Neural crest cell (in vitro differentiated cells): ENCODE results near the gene CBFB. TPM values are rescaled to one million over a fixed set of nuclear protein-coding genes. Genes with fewer than 3 reads are reported as not detected.
A peak's percentile ranks its signal among the peaks of the same experiment; 100 is the strongest.

ENCODE experiments used
- DNase-seq: peaks from one replicate; pipeline ENCODE4 v3.0.0; 2021; ENCODE audit warnings: low read depth, mixed read lengths, low spot score
- H3K27ac Mint-ChIP-seq: one replicate; pipeline ENCODE4 v1.8.0; 2021; ENCODE audit warnings: mild to moderate bottlenecking, mixed read lengths; ENCODE audit not compliant: unreplicated experiment
- H3K27me3 Mint-ChIP-seq: 2 replicates; pipeline ENCODE4 v1.8.0; 2021; ENCODE audit warnings: low read depth, mild to moderate bottlenecking, mixed read lengths
- H3K36me3 Mint-ChIP-seq: 2 replicates; pipeline ENCODE4 v1.8.0; 2021; ENCODE audit warnings: low read depth, mild to moderate bottlenecking, mixed read lengths
- H3K4me1 Mint-ChIP-seq: 2 replicates; pipeline ENCODE4 v1.8.0; 2021; ENCODE audit warnings: mixed read lengths
- H3K4me3 Mint-ChIP-seq: one replicate; pipeline ENCODE4 v1.8.0; 2021; ENCODE audit warnings: mild to moderate bottlenecking, mixed read lengths
- H3K9me3 Mint-ChIP-seq: 2 replicates; pipeline ENCODE4 v1.8.0; 2021; ENCODE audit warnings: mixed read lengths
- CTCF ChIP-seq: fragments of 200-600 bp; sonication (generic); conservative IDR thresholded peaks from 2 replicates; pipeline ENCODE4 v1.5.0; 2021; ENCODE audit warnings: antibody characterized with exemption, mild to moderate bottlenecking
- total RNA-seq: library from RNA; stranded (reverse); gene quantifications from 2 replicates; pipeline ENCODE4 v1.2.1, GENCODE V29; 2021

Gene CBFB
- total RNA-seq, 1 donor from 2014 or later: 106 TPM

GRCh38 chr16:67111951-67112444 is 83.0 kb downstream of the CBFB start:
- peaks cover 28% of the 10 kb centered on the region for H3K4me1 Mint-ChIP-seq
- DNase-seq: no peak
- H3K36me3 Mint-ChIP-seq: no peaks in the 10 kb centered on the region
- H3K27me3 Mint-ChIP-seq: no peaks in the 10 kb centered on the region
- no peak for TF ChIP-seq CTCF
- H3K9me3 Mint-ChIP-seq: no peaks in the 10 kb centered on the region
- H3K27ac Mint-ChIP-seq: no peak overlapping the region
- H3K4me3 Mint-ChIP-seq: peak overlapping the region; percentile 98

GRCh38 chr16:67112591-67113399 is 83.8 kb downstream of the CBFB start:
- no peak for TF ChIP-seq CTCF
- Mint-ChIP-seq H3K36me3 (no peaks in the 10 kb centered on the region), H3K4me3 (peak overlapping the region; percentile 31), H3K4me1 (peaks cover 28% of the 10 kb centered on the region), H3K9me3 (no peaks in the 10 kb centered on the region), H3K27ac (no peak overlapping the region), H3K27me3 (no peaks in the 10 kb centered on the region)
- DNase-seq: no peak

GRCh38 chr16:67114793-67115192 is 85.8 kb downstream of the CBFB start:
- Mint-ChIP-seq H3K4me1 (peaks cover 22% of the 10 kb centered on the region), H3K9me3 (no peaks in the 10 kb centered on the region), H3K36me3 (no peaks in the 10 kb centered on the region), H3K4me3 (no peak overlapping the region), H3K27ac (no peak overlapping the region), H3K27me3 (no peaks in the 10 kb centered on the region)
- no peak for DNase-seq
- no peak for TF ChIP-seq CTCF

- Mint-ChIP-seq H3K9me3 (no peaks in the 10 kb centered on the region), H3K27ac (no peak overlapping the region), H3K27me3 (no peaks in the 10 kb centered on the region), H3K4me1 (peaks cover 17% of the 10 kb centered on the region), H3K4me3 (no peak overlapping the region), H3K36me3 (no peaks in the 10 kb centered on the region)
- no peak for TF ChIP-seq CTCF
- DNase-seq: no peak
Observed at GRCh38 chr16:67115639-67116038, 86.7 kb downstream of the CBFB start.

- Mint-ChIP-seq H3K4me3 (no peak overlapping the region), H3K27ac (peak overlapping the region; percentile 63), H3K27me3 (no peaks in the 10 kb centered on the region), H3K4me1 (peaks cover 10% of the 10 kb centered on the region), H3K9me3 (no peaks in the 10 kb centered on the region), H3K36me3 (no peaks in the 10 kb centered on the region)
- TF ChIP-seq CTCF: no peak
- no peak for DNase-seq
Observed at GRCh38 chr16:67116388-67117311, 87.7 kb downstream of the CBFB start.
